HK-2 (cell line): ENCODE data around the gene RAB3A.
"Not testable (repeated sequence)": the region's sequence is repeated elsewhere in the genome, so short reads cannot be mapped to it uniquely, and the experiment has no call there.

Experiments used
- DNase-seq: peaks from one replicate; pipeline ENCODE4 v3.0.0-alpha.2; 2018; ENCODE audit not compliant: unreplicated experiment

Gene RAB3A

GRCh38 chr19:18168673-18169381, 35.0 kb downstream of the RAB3A start:
- DNase-seq, result no peak

- no peak for DNase-seq
These were observed 35.7 kb downstream of the RAB3A start for GRCh38 chr19:18167975-18168645.

- DNase-seq, result no peak
These were observed 36.8 kb downstream of the RAB3A start for GRCh38 chr19:18167011-18167410.

- no peak for DNase-seq
These were observed 37.9 kb downstream of the RAB3A start for GRCh38 chr19:18165794-18166544.

GRCh38 chr19:18164072-18164471, 39.8 kb downstream of the RAB3A start:
- no peak for DNase-seq

GRCh38 chr19:18161636-18162002, 42.2 kb downstream of the RAB3A start:
- no peak for DNase-seq

GRCh38 chr19:18160971-18161635, 42.7 kb downstream of the RAB3A start:
- peak; percentile 82 for DNase-seq

- no peak for DNase-seq
These were observed 43.3 kb downstream of the RAB3A start for GRCh38 chr19:18160493-18160970.

- DNase-seq, result no peak
These were observed 44.0 kb downstream of the RAB3A start for GRCh38 chr19:18159810-18160209.

- DNase-seq, result not testable (repeated sequence)
These were observed 44.7 kb downstream of the RAB3A start for GRCh38 chr19:18159059-18159616.

GRCh38 chr19:18158467-18158866, 45.4 kb downstream of the RAB3A start:
- DNase-seq, result no peak

- DNase-seq, result no peak
These were observed 46.3 kb downstream of the RAB3A start for GRCh38 chr19:18157465-18158063.

GRCh38 chr19:18156841-18157464, 46.9 kb downstream of the RAB3A start:
- DNase-seq, result peak; percentile 82

- DNase-seq, result no peak
These were observed 47.6 kb downstream of the RAB3A start for GRCh38 chr19:18156268-18156667.

GRCh38 chr19:18155095-18156087, 48.5 kb downstream of the RAB3A start:
- DNase-seq, result no peak

GRCh38 chr19:18153556-18154134, 50.2 kb downstream of the RAB3A start:
- DNase-seq, result no peak

- peak; percentile 99 for DNase-seq
These were observed 50.9 kb downstream of the RAB3A start, which contains the start of gene PIK3R2 for GRCh38 chr19:18152817-18153555. Gene PIK3R2, plus strand, starts transcription at chr19:18153163. Its CDS starts 2,717 bp downstream, at chr19:18155880.

GRCh38 chr19:18152442-18152816, 51.4 kb downstream of the RAB3A start:
- DNase-seq, result peak; percentile 98
